ENCODE results near the gene SLC8A2.
A peak's percentile ranks its signal among the peaks of the same experiment; 100 is the strongest.

SLC8A2 gene

DNA sequence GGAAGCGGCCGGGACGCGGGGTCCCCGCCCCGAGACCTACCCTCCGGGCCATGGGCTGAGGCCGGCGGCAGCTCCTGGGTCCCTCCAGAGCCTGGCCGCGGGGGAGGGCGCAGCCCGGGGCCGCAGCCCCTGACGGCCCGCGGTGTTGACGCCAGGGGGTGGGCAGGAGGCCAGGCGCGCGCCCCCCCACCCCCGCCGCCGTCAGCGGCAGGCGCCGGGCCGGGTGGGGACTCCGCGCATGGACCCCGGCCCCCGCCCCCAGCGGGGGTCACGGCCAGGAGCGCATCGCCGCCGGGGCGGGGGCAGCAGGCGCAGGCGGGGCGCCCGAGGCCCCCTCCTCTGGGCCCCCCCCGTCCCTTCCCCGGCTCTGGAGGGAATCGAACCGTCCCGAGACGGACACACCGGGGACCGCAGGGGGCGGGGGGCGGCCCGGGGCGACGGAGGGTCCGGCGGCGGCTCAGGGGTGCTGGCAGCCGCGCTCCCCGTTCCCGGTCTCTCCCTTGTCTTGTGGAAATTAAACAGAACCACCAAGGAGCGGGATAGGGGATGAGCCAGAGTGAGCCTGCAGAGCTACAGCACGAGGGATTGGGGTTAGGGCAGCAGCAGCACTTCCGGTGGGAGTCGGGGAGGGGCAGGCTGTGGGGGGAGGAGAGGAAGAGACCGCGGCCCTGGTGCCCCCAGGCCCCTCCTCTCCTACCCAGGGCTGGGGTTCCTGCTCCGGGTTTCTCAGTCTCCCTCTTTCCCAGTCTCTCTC is 52.5 kb downstream of the SLC8A2 start, which contains the start of gene MEIS3:
Gene MEIS3 (minus strand): TSS at position 498 of the 754 bp plus-strand sequence. CDS start 446 bp downstream, at position 52.
- DNase-seq = peak; percentile 83
- Histone ChIP-seq H3K79me2 (ENCODE audit: control insufficient read depth, insufficient read depth, low read length) (peaks cover 4% of the 10 kb centered on the region), H3K79me1 (ENCODE audit: low read length) (peaks cover 5% of the 10 kb centered on the region), H3K56ac (ENCODE audit: low read length) (peak within 1 kb of the TSS; percentile 76), H4K5ac (ENCODE audit: low read length) (no peak within 1 kb of the TSS), H3K23ac (ENCODE audit: low read length) (peak within 1 kb of the TSS; percentile 66), H3K27me3 (ENCODE audit: insufficient read depth, low read length, poor library complexity) (no peaks in the 10 kb centered on the region), H2AK5ac (ENCODE audit: low read length) (no peak within 1 kb of the TSS), H3K18ac (ENCODE audit: low read length) (peak within 1 kb of the TSS; percentile 71), H3K4me3 (ENCODE audit: low read length) (peak within 1 kb of the TSS; percentile 51), H2BK5ac (ENCODE audit: low read length) (no peak within 1 kb of the TSS), H2BK15ac (replicated peaks; ENCODE audit: low read depth) (no peak within 1 kb of the TSS), H3K36me3 (ENCODE audit: control insufficient read depth, insufficient read depth, low read length) (peaks cover 5% of the 10 kb centered on the region), H3K4me1 (ENCODE audit: control insufficient read depth, low read depth, low read length) (peaks cover 11% of the 10 kb centered on the region), H2BK120ac (ENCODE audit: low read depth, low read length) (no peak within 1 kb of the TSS), H4K8ac (ENCODE audit: low read depth, low read length) (peak within 1 kb of the TSS; percentile 2), H3K4ac (ENCODE audit: low read depth, low read length) (peak within 1 kb of the TSS; percentile 25), H3K4me2 (ENCODE audit: low read length) (peak within 1 kb of the TSS; percentile 95), H3K9ac (ENCODE audit: low read length) (peak within 1 kb of the TSS; percentile 75), H3K27ac (ENCODE audit: low read depth, low read length) (peak within 1 kb of the TSS; percentile 51)
- WGBS (ENCODE audit: extremely low coverage, insufficient coverage, low lambda C conversion rate) = no CpG with 5 or more reads among the region's 70 CpGs

DNA sequence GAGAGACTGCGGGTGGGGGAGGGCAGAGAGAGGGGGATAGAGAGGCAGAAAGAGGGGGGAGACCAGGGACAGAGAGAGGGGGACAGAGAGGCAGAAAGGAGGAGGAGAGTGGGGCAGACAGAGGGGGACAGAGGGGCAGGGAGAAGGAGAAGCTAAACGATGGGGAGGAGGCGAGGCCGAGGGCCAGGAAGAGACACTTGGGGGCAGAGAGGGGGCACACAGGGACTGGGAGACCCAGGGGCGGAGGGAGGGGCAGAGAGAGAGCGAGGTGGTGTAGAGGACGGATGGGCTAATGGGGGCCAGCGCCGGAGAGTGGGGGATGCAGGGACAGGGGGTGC is 53.0 kb downstream of the SLC8A2 start:
- Histone ChIP-seq H3K4me1 (ENCODE audit: control insufficient read depth, low read depth, low read length) (peaks cover 11% of the 10 kb centered on the region), H3K27ac (ENCODE audit: low read depth, low read length) (no peak overlapping the region), H3K9ac (ENCODE audit: low read length) (peak overlapping the region; percentile 75), H3K79me2 (ENCODE audit: control insufficient read depth, insufficient read depth, low read length) (peaks cover 4% of the 10 kb centered on the region), H3K56ac (ENCODE audit: low read length) (peak overlapping the region; percentile 76), H3K27me3 (ENCODE audit: insufficient read depth, low read length, poor library complexity) (no peaks in the 10 kb centered on the region), H3K23ac (ENCODE audit: low read length) (peak overlapping the region; percentile 66), H3K18ac (ENCODE audit: low read length) (peak overlapping the region; percentile 70), H2BK5ac (ENCODE audit: low read length) (no peak overlapping the region), H2BK15ac (replicated peaks; ENCODE audit: low read depth) (no peak overlapping the region), H4K5ac (ENCODE audit: low read length) (no peak overlapping the region), H2AK5ac (ENCODE audit: low read length) (no peak overlapping the region), H2BK120ac (ENCODE audit: low read depth, low read length) (no peak overlapping the region), H3K79me1 (ENCODE audit: low read length) (peaks cover 5% of the 10 kb centered on the region), H3K36me3 (ENCODE audit: control insufficient read depth, insufficient read depth, low read length) (peaks cover 8% of the 10 kb centered on the region), H4K8ac (ENCODE audit: low read depth, low read length) (no peak overlapping the region), H3K4ac (ENCODE audit: low read depth, low read length) (peak overlapping the region; percentile 19), H3K4me2 (ENCODE audit: low read length) (peak overlapping the region; percentile 38), H3K4me3 (ENCODE audit: low read length) (peak overlapping the region; percentile 51)
- WGBS (ENCODE audit: extremely low coverage, insufficient coverage, low lambda C conversion rate) = no CpG with 5 or more reads among the region's 9 CpGs
- DNase-seq = no peak

DNA sequence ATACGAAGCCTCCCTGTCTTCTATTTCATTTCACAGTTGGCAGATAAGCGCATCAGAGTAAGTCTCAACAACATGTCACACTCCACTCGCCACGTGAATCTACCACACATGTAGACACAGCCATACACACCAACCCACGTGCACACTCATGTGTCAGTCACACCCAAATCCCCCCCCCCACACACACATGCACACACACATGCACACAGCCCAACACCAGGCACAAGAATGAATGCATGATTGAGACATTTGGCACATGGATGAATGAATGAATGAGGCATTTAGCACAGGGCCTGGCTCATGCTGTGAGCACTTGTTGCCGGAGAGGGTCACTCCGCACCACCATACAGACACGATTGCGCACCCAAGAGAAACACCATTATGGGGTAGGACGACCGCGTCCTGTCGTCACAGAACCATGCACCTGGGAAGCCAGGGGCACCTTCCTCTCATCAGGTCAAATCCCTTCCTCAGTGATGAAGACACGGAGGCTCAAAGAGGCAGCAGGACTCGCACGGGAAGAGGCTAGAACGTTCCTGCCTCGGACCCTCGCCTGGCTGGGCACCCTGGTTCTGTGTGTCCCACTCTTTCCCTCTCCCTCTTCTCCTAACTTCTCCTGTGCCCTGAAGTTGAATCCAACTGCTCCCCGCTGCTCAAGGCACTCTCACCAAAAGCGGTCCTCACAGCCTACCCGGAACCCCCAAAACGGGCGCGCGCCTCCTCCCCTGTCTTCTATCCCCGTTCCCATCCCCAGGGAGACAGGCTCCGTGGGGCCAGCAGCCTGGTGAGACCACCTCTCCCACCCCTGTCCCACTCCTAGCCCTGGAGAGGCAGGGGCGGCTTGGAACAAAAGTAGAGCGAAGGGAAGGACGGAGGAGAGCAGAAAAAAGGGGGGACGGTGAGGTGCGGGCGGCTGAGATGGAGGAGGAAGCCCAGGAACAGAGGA is 53.7 kb downstream of the SLC8A2 start:
- Histone ChIP-seq H3K27me3 (ENCODE audit: insufficient read depth, low read length, poor library complexity) (no peaks in the 10 kb centered on the region), H3K4ac (ENCODE audit: low read depth, low read length) (no peak overlapping the region), H3K4me3 (ENCODE audit: low read length) (peak overlapping the region; percentile 51), H3K79me2 (ENCODE audit: control insufficient read depth, insufficient read depth, low read length) (peaks cover 4% of the 10 kb centered on the region), H3K4me1 (ENCODE audit: control insufficient read depth, low read depth, low read length) (peaks cover 9% of the 10 kb centered on the region), H3K27ac (ENCODE audit: low read depth, low read length) (no peak overlapping the region), H2BK120ac (ENCODE audit: low read depth, low read length) (no peak overlapping the region), H3K9ac (ENCODE audit: low read length) (peak overlapping the region; percentile 75), H4K8ac (ENCODE audit: low read depth, low read length) (no peak overlapping the region), H4K5ac (ENCODE audit: low read length) (no peak overlapping the region), H3K56ac (ENCODE audit: low read length) (peak overlapping the region; percentile 76), H3K18ac (ENCODE audit: low read length) (no peak overlapping the region), H3K23ac (ENCODE audit: low read length) (peak overlapping the region; percentile 2), H2AK5ac (ENCODE audit: low read length) (no peak overlapping the region), H2BK15ac (replicated peaks; ENCODE audit: low read depth) (no peak overlapping the region), H3K4me2 (ENCODE audit: low read length) (peak overlapping the region; percentile 38), H3K79me1 (ENCODE audit: low read length) (peaks cover 5% of the 10 kb centered on the region), H2BK5ac (ENCODE audit: low read length) (no peak overlapping the region), H3K36me3 (ENCODE audit: control insufficient read depth, insufficient read depth, low read length) (peaks cover 11% of the 10 kb centered on the region)
- no CpG with 5 or more reads among the region's 34 CpGs for WGBS (ENCODE audit: extremely low coverage, insufficient coverage, low lambda C conversion rate)
- DNase-seq = no peak

DNA sequence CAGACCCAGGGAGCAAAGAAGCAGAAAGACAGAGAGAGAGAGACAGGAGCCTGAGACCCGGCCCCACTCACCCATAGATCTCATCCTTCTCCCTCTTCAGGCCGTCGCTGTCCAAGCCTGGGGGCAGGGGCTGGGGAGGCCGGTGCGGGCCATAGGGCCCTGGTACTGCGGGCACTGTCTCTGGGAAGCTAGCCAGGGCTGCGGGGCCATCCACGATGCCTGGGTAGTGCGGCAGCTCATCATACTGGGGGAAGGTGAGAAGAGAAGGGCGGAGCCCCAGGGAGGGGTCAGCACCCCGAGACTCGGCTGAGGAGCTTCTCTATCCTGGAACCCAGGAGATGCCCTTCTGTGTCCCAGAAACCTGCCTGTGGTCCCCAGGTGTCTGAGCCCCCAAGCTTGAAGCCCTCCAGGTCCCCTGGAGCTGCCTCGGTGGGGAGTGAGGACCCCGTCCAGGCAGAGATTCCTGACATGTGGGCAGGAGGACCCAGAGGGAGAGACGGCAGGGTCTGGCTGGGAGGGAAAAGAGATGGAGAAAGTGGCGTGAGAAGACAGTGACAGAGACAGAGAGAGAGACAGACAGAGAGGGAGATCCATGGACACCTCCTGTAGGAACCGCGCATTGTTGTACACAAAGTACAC is 54.5 kb downstream of the SLC8A2 start:
- Histone ChIP-seq H2AK5ac (ENCODE audit: low read length) (no peak overlapping the region), H3K4me2 (ENCODE audit: low read length) (peak overlapping the region; percentile 38), H3K18ac (ENCODE audit: low read length) (no peak overlapping the region), H3K79me2 (ENCODE audit: control insufficient read depth, insufficient read depth, low read length) (peaks cover 4% of the 10 kb centered on the region), H3K79me1 (ENCODE audit: low read length) (peaks cover 5% of the 10 kb centered on the region), H3K9ac (ENCODE audit: low read length) (peak overlapping the region; percentile 75), H3K27ac (ENCODE audit: low read depth, low read length) (no peak overlapping the region), H2BK15ac (replicated peaks; ENCODE audit: low read depth) (no peak overlapping the region), H4K5ac (ENCODE audit: low read length) (no peak overlapping the region), H2BK120ac (ENCODE audit: low read depth, low read length) (no peak overlapping the region), H3K4me1 (ENCODE audit: control insufficient read depth, low read depth, low read length) (peaks cover 9% of the 10 kb centered on the region), H3K36me3 (ENCODE audit: control insufficient read depth, insufficient read depth, low read length) (peaks cover 11% of the 10 kb centered on the region), H3K23ac (ENCODE audit: low read length) (no peak overlapping the region), H2BK5ac (ENCODE audit: low read length) (no peak overlapping the region), H3K27me3 (ENCODE audit: insufficient read depth, low read length, poor library complexity) (no peaks in the 10 kb centered on the region), H3K4me3 (ENCODE audit: low read length) (peak overlapping the region; percentile 51), H3K4ac (ENCODE audit: low read depth, low read length) (no peak overlapping the region), H3K56ac (ENCODE audit: low read length) (peak overlapping the region; percentile 74), H4K8ac (ENCODE audit: low read depth, low read length) (no peak overlapping the region)
- WGBS (ENCODE audit: extremely low coverage, insufficient coverage, low lambda C conversion rate) = no CpG with 5 or more reads among the region's 18 CpGs
- DNase-seq = no peak

DNA sequence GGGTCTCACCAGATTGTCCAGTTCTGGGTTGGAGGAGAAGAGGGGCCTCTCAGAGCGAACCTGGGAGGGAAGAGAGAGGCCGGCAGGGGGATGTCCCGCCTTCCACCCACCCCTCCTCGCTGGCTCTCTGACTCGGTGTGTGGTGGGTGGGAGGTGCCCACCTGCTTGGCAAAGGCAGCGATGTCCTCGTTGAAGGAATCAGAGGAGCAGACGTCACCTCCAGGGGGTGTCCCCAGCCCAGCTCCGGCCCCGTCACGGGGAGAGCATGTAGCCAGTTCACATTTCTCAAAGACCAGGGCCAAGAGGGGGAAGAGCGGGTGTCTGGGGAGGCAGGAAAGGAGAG is 55.1 kb downstream of the SLC8A2 start:
- peaks cover 5% of the 10 kb centered on the region for H3K79me1 ChIP-seq (ENCODE audit: low read length)
- H4K5ac ChIP-seq (ENCODE audit: low read length) = no peak overlapping the region
- H4K8ac ChIP-seq (ENCODE audit: low read depth, low read length) = no peak overlapping the region
- no peak overlapping the region for H3K4me2 ChIP-seq (ENCODE audit: low read length)
- H3K9ac ChIP-seq (ENCODE audit: low read length) = peak overlapping the region; percentile 51
- no CpG with 5 or more reads among the region's 12 CpGs for WGBS (ENCODE audit: extremely low coverage, insufficient coverage, low lambda C conversion rate)
- no peak overlapping the region for H2AK5ac ChIP-seq (ENCODE audit: low read length)
- H3K18ac ChIP-seq (ENCODE audit: low read length) = no peak overlapping the region
- H2BK120ac ChIP-seq (ENCODE audit: low read depth, low read length) = no peak overlapping the region
- DNase-seq = no peak
- peaks cover 9% of the 10 kb centered on the region for H3K4me1 ChIP-seq (ENCODE audit: control insufficient read depth, low read depth, low read length)
- no peak overlapping the region for H3K4me3 ChIP-seq (ENCODE audit: low read length)
- no peak overlapping the region for H3K4ac ChIP-seq (ENCODE audit: low read depth, low read length)
- no peak overlapping the region for H3K27ac ChIP-seq (ENCODE audit: low read depth, low read length)
- peak overlapping the region; percentile 74 for H3K56ac ChIP-seq (ENCODE audit: low read length)
- no peak overlapping the region for H3K23ac ChIP-seq (ENCODE audit: low read length)
- H3K27me3 ChIP-seq (ENCODE audit: insufficient read depth, low read length, poor library complexity) = no peaks in the 10 kb centered on the region
- no peak overlapping the region for H2BK5ac ChIP-seq (ENCODE audit: low read length)
- H3K36me3 ChIP-seq (ENCODE audit: control insufficient read depth, insufficient read depth, low read length) = peaks cover 11% of the 10 kb centered on the region
- H2BK15ac ChIP-seq (replicated peaks; ENCODE audit: low read depth) = no peak overlapping the region
- H3K79me2 ChIP-seq (ENCODE audit: control insufficient read depth, insufficient read depth, low read length) = peaks cover 4% of the 10 kb centered on the region
